Endothelial cell of umbilical vein (primary cell): ENCODE measurements around the gene BMPR1B. TPM values are rescaled to one million over a fixed set of nuclear protein-coding genes. Genes with fewer than 3 reads are reported as not detected.

ENCODE experiments used
- BruUV-seq: library from RNA; stranded (reverse); fragments of 400-500 nt; replicated peaks from 2 replicates; lab custom pipeline; 2021; lab: Mats Ljungman, UMichigan
- CTCF ChIA-PET: fragments of 300-600, 350-600 bp; sonication (Branson Sonifier 250); formaldehyde crosslinking; loops from one replicate; lab custom pipeline; 2021; ENCODE audit warnings: antibody characterized with exemption, inconsistent platforms; lab: Charles Lee
- POLR2A ChIA-PET: fragments of 300-600, 350-600 bp; sonication (Branson Sonifier 250); formaldehyde crosslinking; loops from one replicate; lab custom pipeline; 2021; ENCODE audit warnings: antibody characterized with exemption, inconsistent platforms; lab: Charles Lee
- DNase-seq: peaks from one replicate; pipeline ENCODE4 v3.0.0-alpha.2; 2011; ENCODE audit warnings: low read depth, low spot score
- FAIRE-seq: peaks from 2 replicates; lab custom pipeline; 2011; peaks lifted over from hg19 to GRCh38; lab: Jason Lieb, UNC
- H2AFZ ChIP-seq: 2 replicates; pipeline ENCODE4 v1.6.0; 2012; ENCODE audit warnings: low read depth, low read length, control low read depth, inconsistent platforms
- H3K27ac ChIP-seq: 2 replicates; pipeline ENCODE4 v1.5.1; 2011; ENCODE audit warnings: low read depth, mild to moderate bottlenecking, control low read depth, low read length, moderate library complexity; ENCODE audit not compliant: insufficient read depth
- H3K27me3 ChIP-seq, 2 experiments: 2 replicates each; pipeline versions ENCODE4 v1.6.0 to v1.6.1; 2011; ENCODE audit warnings: low read length in 2 of 2, mixed read lengths in 1 of 2; ENCODE audit not compliant: control insufficient read depth in 2 of 2, insufficient read depth in 2 of 2
- H3K36me3 ChIP-seq, 2 experiments: 2 replicates in 1 of 2; 3 replicates in 1 of 2; pipeline ENCODE4 v1.5.1; 2011; ENCODE audit warnings: low read length in 2 of 2, mild to moderate bottlenecking in 1 of 2, moderate library complexity in 1 of 2; ENCODE audit not compliant: control insufficient read depth in 2 of 2, insufficient read depth in 2 of 2; ENCODE audit errors: extremely low read depth in 1 of 2
- H3K4me1 ChIP-seq: 3 replicates; pipeline ENCODE4 v1.5.1; 2011; ENCODE audit warnings: mild to moderate bottlenecking, low read length; ENCODE audit not compliant: control insufficient read depth, insufficient read depth; ENCODE audit errors: extremely low read depth
- H3K4me2 ChIP-seq: 2 replicates; pipeline ENCODE4 v1.6.1; 2011; ENCODE audit warnings: low read length, control low read depth, mixed read lengths; ENCODE audit not compliant: insufficient read depth
- H3K4me3 ChIP-seq, 3 experiments: fragments of 200-600 bp in 1 of 3; sonication (generic), shearing (Covaris generic) in 1 of 3; replicated peaks in 1 of 3; 2 replicates each; pipeline ENCODE4 v1.5.1; 2011 to 2016; ENCODE audit warnings: control low read depth in 3 of 3, low read length in 3 of 3, mild to moderate bottlenecking in 2 of 3, inconsistent platforms in 1 of 3, low read depth in 1 of 3, moderate library complexity in 1 of 3; ENCODE audit not compliant: insufficient read depth in 1 of 3
- H3K79me2 ChIP-seq: 2 replicates; pipeline ENCODE4 v1.6.0; 2012; ENCODE audit warnings: low read length, inconsistent platforms; ENCODE audit not compliant: control insufficient read depth, insufficient read depth
- H3K9ac ChIP-seq: replicated peaks from 2 replicates; pipeline ENCODE3; 2011; ENCODE audit warnings: low read length, control low read depth; ENCODE audit not compliant: insufficient read depth; ENCODE audit errors: extremely low read depth
- H3K9me1 ChIP-seq: replicated peaks from 3 replicates; pipeline ENCODE4 v1.6.0; 2011; ENCODE audit warnings: mild to moderate bottlenecking, low read length; ENCODE audit not compliant: control insufficient read depth, insufficient read depth; ENCODE audit errors: extremely low read depth
- H3K9me3 ChIP-seq: replicated peaks from 2 replicates; pipeline ENCODE4 v1.5.1; 2012; ENCODE audit warnings: low read length, inconsistent platforms; ENCODE audit not compliant: control insufficient read depth, insufficient read depth
- H4K20me1 ChIP-seq: replicated peaks from 2 replicates; pipeline ENCODE3; 2011; ENCODE audit warnings: mild to moderate bottlenecking, low read length; ENCODE audit not compliant: control insufficient read depth, insufficient read depth; ENCODE audit errors: extremely low read depth
- EZH2 ChIP-seq: IDR thresholded peaks from 2 replicates; pipeline ENCODE4 v1.6.1; 2012; ENCODE audit warnings: borderline replicate concordance, low read depth, mild to moderate bottlenecking, moderate library complexity, low read length, inconsistent platforms; ENCODE audit not compliant: severe bottlenecking
- FOS ChIP-seq: IDR thresholded peaks from 2 replicates; pipeline ENCODE4 v1.6.1; 2011; ENCODE audit warnings: mild to moderate bottlenecking, low read length, moderate library complexity, borderline replicate concordance; ENCODE audit not compliant: insufficient read depth
- GATA2 ChIP-seq: IDR thresholded peaks from 2 replicates; pipeline ENCODE4 v1.7.0; 2011; ENCODE audit warnings: low read depth, mild to moderate bottlenecking, moderate library complexity, mixed read lengths, low read length; ENCODE audit not compliant: insufficient read length, insufficient read depth
- JUN ChIP-seq: IDR thresholded peaks from 2 replicates; pipeline ENCODE4 v1.6.1; 2011; ENCODE audit warnings: borderline replicate concordance, low read depth; ENCODE audit not compliant: insufficient read length, insufficient read depth
- MYC ChIP-seq: IDR thresholded peaks from one replicate; pipeline ENCODE4 v1.6.1; 2011; ENCODE audit warnings: mild to moderate bottlenecking, low read depth, low read length
- POLR2A ChIP-seq: IDR thresholded peaks from 2 replicates; pipeline ENCODE4 v1.6.1; 2012; ENCODE audit warnings: low read depth, mild to moderate bottlenecking, control low read depth, low read length
- POLR2AphosphoS5 ChIP-seq: IDR thresholded peaks from 2 replicates; pipeline ENCODE4 v1.6.1; 2012; ENCODE audit warnings: low read depth, mild to moderate bottlenecking, control low read depth, low read length, moderate library complexity; ENCODE audit not compliant: insufficient read depth
- dilution Hi-C: fragments of 300-500 bp; cut with MboI; formaldehyde crosslinking; loops from one replicate; pipeline ENCODE4 v1.15.0; 2019; ENCODE audit warnings: low sequenced_read_pairs; ENCODE audit not compliant: extremely low pct_ligation_motif_present
- intact Hi-C: fragments of 100-400 bp; cut with micrococcal nuclease; formaldehyde crosslinking; loops from one replicate; pipeline ENCODE4 v1.10.0; 2022
- polyA plus RNA-seq, 4 experiments: library from polyadenylated mRNA; depleted of rRNA in 3 of 4; stranded (reverse) in 3 of 4; unstranded in 1 of 4; fragments of >200 nt; gene quantifications; 2 replicates each; pipeline versions ENCODE4 v1.2.1 to v1.2.3, GENCODE V29; 2011 to 2012; ENCODE audit warnings: missing spikeins in 1 of 4
- total RNA-seq: library from RNA; stranded (reverse); gene quantifications from 2 replicates; pipeline ENCODE4 v1.2.3, GENCODE V29; 2021
- TF ChIP-seq, protein P1 (sequence below), 2 donors: IDR thresholded peaks; 1 replicate in 1 of 2; 2 replicates in 1 of 2; pipeline ENCODE4 v1.5.1; 2011; ENCODE audit warnings: low read length in 2 of 2, mild to moderate bottlenecking in 2 of 2, moderate library complexity in 2 of 2, control low read depth in 1 of 2, inconsistent platforms in 1 of 2, low read depth in 1 of 2; ENCODE audit not compliant: insufficient read depth in 1 of 2; ENCODE audit errors: extremely low read depth in 1 of 2
- TF ChIP-seq, protein P2 (sequence below): IDR thresholded peaks from 2 replicates; pipeline ENCODE4 v1.6.1; 2011; ENCODE audit not compliant: insufficient read depth, insufficient read length

Gene BMPR1B
- total and polyA plus RNA-seq, 2 donors (not counting 3 experiments of a cell fraction or from before 2014, with no cell fraction given), result 0.28 to 2.1 TPM

DNA sequence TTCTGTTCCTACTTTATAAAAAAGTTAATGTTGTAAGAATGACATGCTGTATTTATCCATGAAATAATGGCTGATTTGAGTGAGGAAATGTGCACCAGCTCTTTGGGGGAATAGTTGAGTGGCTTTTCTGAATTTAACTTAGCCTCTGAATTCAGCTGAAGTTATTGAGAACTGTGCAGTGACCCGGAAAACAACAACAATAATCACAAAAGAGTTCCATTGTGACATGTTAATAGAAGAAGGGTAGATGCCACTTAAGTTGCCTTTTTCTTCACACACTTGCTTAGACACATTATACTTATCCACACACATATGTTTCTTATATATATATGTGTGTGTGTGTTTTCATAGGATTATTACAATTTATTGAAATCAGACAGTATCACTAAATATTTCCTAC is 301.2 kb downstream of the BMPR1B start:
- TF ChIP-seq JUN (no peak), EZH2 (no peak), POLR2AphosphoS5 (no peak), POLR2A (no peak), GATA2 (no peak), MYC (no peak), FOS (no peak)
- TF ChIP-seq, protein P1, sequence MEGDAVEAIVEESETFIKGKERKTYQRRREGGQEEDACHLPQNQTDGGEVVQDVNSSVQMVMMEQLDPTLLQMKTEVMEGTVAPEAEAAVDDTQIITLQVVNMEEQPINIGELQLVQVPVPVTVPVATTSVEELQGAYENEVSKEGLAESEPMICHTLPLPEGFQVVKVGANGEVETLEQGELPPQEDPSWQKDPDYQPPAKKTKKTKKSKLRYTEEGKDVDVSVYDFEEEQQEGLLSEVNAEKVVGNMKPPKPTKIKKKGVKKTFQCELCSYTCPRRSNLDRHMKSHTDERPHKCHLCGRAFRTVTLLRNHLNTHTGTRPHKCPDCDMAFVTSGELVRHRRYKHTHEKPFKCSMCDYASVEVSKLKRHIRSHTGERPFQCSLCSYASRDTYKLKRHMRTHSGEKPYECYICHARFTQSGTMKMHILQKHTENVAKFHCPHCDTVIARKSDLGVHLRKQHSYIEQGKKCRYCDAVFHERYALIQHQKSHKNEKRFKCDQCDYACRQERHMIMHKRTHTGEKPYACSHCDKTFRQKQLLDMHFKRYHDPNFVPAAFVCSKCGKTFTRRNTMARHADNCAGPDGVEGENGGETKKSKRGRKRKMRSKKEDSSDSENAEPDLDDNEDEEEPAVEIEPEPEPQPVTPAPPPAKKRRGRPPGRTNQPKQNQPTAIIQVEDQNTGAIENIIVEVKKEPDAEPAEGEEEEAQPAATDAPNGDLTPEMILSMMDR (IDR thresholded peaks at IDR 0.05; ENCODE audit: extremely low read depth in 1 of 2, insufficient read depth in 1 of 2, low read depth in 1 of 2, low read length in 2 of 2), result no peak
- TF ChIP-seq, protein P2, sequence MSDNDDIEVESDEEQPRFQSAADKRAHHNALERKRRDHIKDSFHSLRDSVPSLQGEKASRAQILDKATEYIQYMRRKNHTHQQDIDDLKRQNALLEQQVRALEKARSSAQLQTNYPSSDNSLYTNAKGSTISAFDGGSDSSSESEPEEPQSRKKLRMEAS, result no peak
- H3K27me3 ChIP-seq, result no peaks in the 10 kb centered on the region
- no peak overlapping the region for H3K4me2 ChIP-seq
- H3K36me3 ChIP-seq, result no peaks in the 10 kb centered on the region
- H3K4me3 ChIP-seq, result no peak overlapping the region
- DNase-seq (no peak), FAIRE-seq (no peak)
- H3K4me1 ChIP-seq, result peaks cover 10% of the 10 kb centered on the region
- H2AFZ ChIP-seq, result no peak overlapping the region
- intact Hi-C loops (no loop called here), dilution Hi-C loops (no loop called here)
- no peaks in the 10 kb centered on the region for H3K9me1 ChIP-seq
- CTCF ChIA-PET, result no interaction called here
- no peak overlapping the region for H3K9ac ChIP-seq
- H3K27ac ChIP-seq, result no peak overlapping the region
- BruUV-seq, result no TSS peak
- no peaks in the 10 kb centered on the region for H4K20me1 ChIP-seq
- POLR2A ChIA-PET, result no interaction called here
- H3K79me2 ChIP-seq, result no peaks in the 10 kb centered on the region
- H3K9me3 ChIP-seq, result no peaks in the 10 kb centered on the region
